ENCODE results near the gene DGKA.

- TF ChIP-seq CTCF (conservative IDR thresholded peaks at IDR 0.05; ENCODE audit: low read depth, low read length): peak; percentile 91
- TF ChIP-seq RAD21 (IDR thresholded peaks at IDR 0.05; ENCODE audit: low read length): peak; percentile 77
- TF ChIP-seq POLR2A (IDR thresholded peaks at IDR 0.05; ENCODE audit: low read depth, low read length): no peak
- TF ChIP-seq CEBPB (IDR thresholded peaks at IDR 0.05; ENCODE audit: low read depth, low read length): no peak
- TF ChIP-seq NFE2L2 (IDR thresholded peaks at IDR 0.05; ENCODE audit: low read depth, low read length): no peak
- no peak for TF ChIP-seq CHD1 (IDR thresholded peaks at IDR 0.05; ENCODE audit: low read depth, low read length)
- TF ChIP-seq RCOR1 (IDR thresholded peaks at IDR 0.05; ENCODE audit: insufficient replicate concordance, low read length): no peak
- TF ChIP-seq MAFK (IDR thresholded peaks at IDR 0.05; ENCODE audit: low read depth, low read length): no peak
- TF ChIP-seq MAZ (IDR thresholded peaks at IDR 0.05; ENCODE audit: borderline replicate concordance, low read depth, low read length): no peak
- no peak for TF ChIP-seq MXI1 (IDR thresholded peaks at IDR 0.05; ENCODE audit: borderline replicate concordance, low read depth, low read length)
- TF ChIP-seq BHLHE40 (IDR thresholded peaks at IDR 0.05; ENCODE audit: low read depth, low read length): no peak
These were observed 65.3 kb downstream of the DGKA start for GRCh38 chr12:55996201-55996714.

All from IMR-90 (cell line).